ENCODE results near the gene CCT6B. TPM values are rescaled to one million over a fixed set of nuclear protein-coding genes. Genes with fewer than 3 reads are reported as not detected.
A peak's percentile ranks its signal among the peaks of the same experiment; 100 is the strongest.

Gene CCT6B
- total RNA-seq, 1 experiment from 2014 or later, result 1.7 TPM

DNA sequence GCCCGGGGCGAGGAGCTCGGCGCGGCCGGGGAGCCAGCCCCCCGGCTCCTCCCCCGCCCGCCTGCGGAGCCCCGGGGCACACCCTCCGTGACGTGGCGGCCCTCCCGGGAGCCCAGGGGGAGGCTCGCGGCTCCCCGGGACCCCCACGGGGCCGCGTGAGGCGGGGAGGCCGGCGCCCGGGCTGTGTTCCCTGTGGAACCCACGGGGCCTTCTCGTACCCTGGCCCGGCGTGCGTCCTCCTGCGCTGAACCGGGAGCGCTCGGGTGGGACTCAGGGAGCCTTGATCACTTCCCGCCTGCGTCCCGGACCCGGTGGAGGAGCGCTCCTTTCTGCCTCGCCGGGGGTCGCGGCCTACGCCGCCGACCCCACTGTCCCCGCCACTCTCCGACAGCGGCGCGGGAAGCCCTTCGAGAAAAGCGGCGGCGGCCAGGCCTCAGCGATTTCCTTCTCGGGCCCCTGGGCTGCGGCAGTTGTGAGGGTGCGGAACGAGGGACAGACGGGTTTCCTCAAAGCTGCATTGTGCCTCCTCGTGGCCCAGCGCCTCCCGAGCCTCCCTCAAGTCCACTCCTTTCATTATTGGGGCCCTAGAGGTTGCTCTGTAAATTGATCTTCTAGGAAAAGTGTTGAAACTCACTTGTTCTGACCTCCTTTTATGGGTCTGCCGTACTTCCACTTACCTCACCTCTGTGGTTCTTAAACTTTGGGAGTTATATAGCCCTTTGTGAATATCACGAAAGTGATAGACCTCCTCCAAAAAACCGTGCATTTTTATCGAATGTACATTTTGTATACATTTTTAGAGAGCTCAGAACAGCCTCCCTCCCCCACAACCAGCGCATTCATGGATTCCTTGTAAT lies 19.6 kb upstream of the CCT6B start:
- H3K9me3 ChIP-seq (ENCODE audit: control insufficient read depth, low read depth, low read length), result no peaks in the 10 kb centered on the region

More for the DNA sequence above, 19.6 kb upstream of the CCT6B start:
- Histone ChIP-seq H3K4me2 (ENCODE audit: insufficient read depth, insufficient read length, low read length) (peak overlapping the region; percentile 90), H3K79me2 (ENCODE audit: insufficient read depth, low read length) (peaks cover 10% of the 10 kb centered on the region), H2BK12ac (ENCODE audit: insufficient read length, low read depth, low read length) (no peak overlapping the region), H3K56ac (ENCODE audit: insufficient read length, low read depth, low read length) (no peak overlapping the region), H2BK15ac (ENCODE audit: low read depth, low read length) (no peak overlapping the region), H3K27ac (ENCODE audit: insufficient read length, low read depth, low read length) (no peak overlapping the region), H3K79me1 (ENCODE audit: insufficient read depth, low read depth, low read length, poor library complexity, severe bottlenecking) (peaks cover 18% of the 10 kb centered on the region), H4K5ac (ENCODE audit: insufficient read length, low read depth, low read length) (no peak overlapping the region), H2AK5ac (ENCODE audit: insufficient read length, low read length) (no peak overlapping the region), H4K91ac (ENCODE audit: insufficient read length, low read depth, low read length) (no peak overlapping the region), H3K9ac (ENCODE audit: extremely low read depth, insufficient read length, low read length) (peak overlapping the region; percentile 82), H3K27me3 (ENCODE audit: insufficient read depth, low read length) (no peaks in the 10 kb centered on the region), H2BK120ac (ENCODE audit: low read depth, low read length, poor library complexity, severe bottlenecking) (peak overlapping the region; percentile 95), H3K14ac (ENCODE audit: insufficient read depth, low read length) (peak overlapping the region; percentile 98), H2BK5ac (ENCODE audit: insufficient read length, low read length) (no peak overlapping the region), H3T11ph (ENCODE audit: low read length) (no peak overlapping the region), H2BK20ac (ENCODE audit: low read depth, low read length, poor library complexity, severe bottlenecking) (no peak overlapping the region), H3K23me2 (ENCODE audit: insufficient read length, low read depth, low read length, poor library complexity, severe bottlenecking) (no peaks in the 10 kb centered on the region), H3K18ac (ENCODE audit: insufficient read length, low read depth, low read length) (peak overlapping the region; percentile 95), H3K23ac (ENCODE audit: insufficient read length, low read depth, low read length) (no peak overlapping the region), H4K8ac (replicated peaks; ENCODE audit: insufficient read length, low read depth, low read length) (no peak overlapping the region), H4K20me1 (ENCODE audit: control insufficient read depth, insufficient read depth, insufficient read length) (no peaks in the 10 kb centered on the region), H2AFZ (ENCODE audit: low read length) (no peak overlapping the region), H3K4me1 (ENCODE audit: insufficient read depth, low read length) (no peaks in the 10 kb centered on the region), H3K4ac (ENCODE audit: low read depth, low read length) (peak overlapping the region; percentile 87; the same call in 1 of the 2 replicates)
- WGBS (ENCODE audit: extremely low coverage, insufficient read length, low lambda C conversion rate), result no CpG with 5 or more reads among the region's 69 CpGs
- peak; percentile 76 for DNase-seq
- H3K9me3 Mint-ChIP-seq, result no peaks in the 10 kb centered on the region; a peak in 1 of 5 replicates
- H3K27ac Mint-ChIP-seq, result peak overlapping the region; percentile 81 to 96 (median 94)
- H3K27me3 Mint-ChIP-seq (ENCODE audit: low read depth), result no peaks in the 10 kb centered on the region; the same call in none of the 2 replicates
- H3K36me3 Mint-ChIP-seq (ENCODE audit: insufficient read depth in 1 of 3, low read depth in 3 of 3), result peaks cover 13 to 37% (median 30%) of the 10 kb centered on the region in 3 experiments; a peak in 6 of 7 replicates
- peaks cover 26 to 35% of the 10 kb centered on the region in 2 experiments for H3K4me1 Mint-ChIP-seq
- peak overlapping the region; percentile 90 to 93 for H3K4me3 Mint-ChIP-seq
- TF ChIP-seq, protein P1, sequence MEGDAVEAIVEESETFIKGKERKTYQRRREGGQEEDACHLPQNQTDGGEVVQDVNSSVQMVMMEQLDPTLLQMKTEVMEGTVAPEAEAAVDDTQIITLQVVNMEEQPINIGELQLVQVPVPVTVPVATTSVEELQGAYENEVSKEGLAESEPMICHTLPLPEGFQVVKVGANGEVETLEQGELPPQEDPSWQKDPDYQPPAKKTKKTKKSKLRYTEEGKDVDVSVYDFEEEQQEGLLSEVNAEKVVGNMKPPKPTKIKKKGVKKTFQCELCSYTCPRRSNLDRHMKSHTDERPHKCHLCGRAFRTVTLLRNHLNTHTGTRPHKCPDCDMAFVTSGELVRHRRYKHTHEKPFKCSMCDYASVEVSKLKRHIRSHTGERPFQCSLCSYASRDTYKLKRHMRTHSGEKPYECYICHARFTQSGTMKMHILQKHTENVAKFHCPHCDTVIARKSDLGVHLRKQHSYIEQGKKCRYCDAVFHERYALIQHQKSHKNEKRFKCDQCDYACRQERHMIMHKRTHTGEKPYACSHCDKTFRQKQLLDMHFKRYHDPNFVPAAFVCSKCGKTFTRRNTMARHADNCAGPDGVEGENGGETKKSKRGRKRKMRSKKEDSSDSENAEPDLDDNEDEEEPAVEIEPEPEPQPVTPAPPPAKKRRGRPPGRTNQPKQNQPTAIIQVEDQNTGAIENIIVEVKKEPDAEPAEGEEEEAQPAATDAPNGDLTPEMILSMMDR (conservative IDR thresholded peaks at IDR 0.05), result peak; percentile 48; the same call in 2 of the 3 replicates

Measured in H9 (cell line).